Activated naive CD8-positive, alpha-beta T cell treated with anti-CD3 and anti-CD28 coated beads, Interleukin-2, amount 10 ng/mL, durations not matched to agents 7 days and 5 days (primary cell): ENCODE data around the gene CHMP4B. TPM values are rescaled to one million over a fixed set of nuclear protein-coding genes. Genes with fewer than 3 reads are reported as not detected.

Experiments used
- ATAC-seq: fragments of 150-1000 bp; cut with Tn5 transposase; one replicate; pipeline ENCODE4 v1.10.0; 2021; ENCODE audit warnings: low read depth, moderate library complexity
- POLR2A ChIA-PET: fragments of 350-600 bp; sonication (Branson Sonifier 250); formaldehyde crosslinking; loops from one replicate; lab custom pipeline; 2021; ENCODE audit warnings: antibody characterized with exemption; lab: Charles Lee
- DNase-seq: peaks from one replicate; pipeline ENCODE4 v3.0.0; 2021
- H3K27ac Mint-ChIP-seq: one replicate; pipeline ENCODE4 v1.8.0; 2022; ENCODE audit warnings: mild to moderate bottlenecking, mixed read lengths
- H3K27me3 Mint-ChIP-seq: one replicate; pipeline ENCODE4 v1.8.0; 2022; ENCODE audit warnings: mild to moderate bottlenecking, moderate library complexity, mixed read lengths
- H3K36me3 Mint-ChIP-seq: one replicate; pipeline ENCODE4 v1.8.0; 2021; ENCODE audit warnings: mild to moderate bottlenecking, mixed read lengths
- H3K4me1 Mint-ChIP-seq: one replicate; pipeline ENCODE4 v1.8.0; 2021; ENCODE audit warnings: mixed read lengths
- H3K4me3 Mint-ChIP-seq: one replicate; pipeline ENCODE4 v1.8.0; 2022; ENCODE audit warnings: mild to moderate bottlenecking, moderate library complexity, mixed read lengths
- H3K9me3 Mint-ChIP-seq: one replicate; pipeline ENCODE4 v1.8.0; 2021; ENCODE audit warnings: mixed read lengths
- total RNA-seq, 2 experiments: library from RNA; stranded (reverse); gene quantifications; one replicate each; pipeline ENCODE4 v1.2.3, GENCODE V29; 2021

The CHMP4B gene
- total RNA-seq, 2 experiments from 2014 or later = 75.7 to 82.8 TPM

DNA sequence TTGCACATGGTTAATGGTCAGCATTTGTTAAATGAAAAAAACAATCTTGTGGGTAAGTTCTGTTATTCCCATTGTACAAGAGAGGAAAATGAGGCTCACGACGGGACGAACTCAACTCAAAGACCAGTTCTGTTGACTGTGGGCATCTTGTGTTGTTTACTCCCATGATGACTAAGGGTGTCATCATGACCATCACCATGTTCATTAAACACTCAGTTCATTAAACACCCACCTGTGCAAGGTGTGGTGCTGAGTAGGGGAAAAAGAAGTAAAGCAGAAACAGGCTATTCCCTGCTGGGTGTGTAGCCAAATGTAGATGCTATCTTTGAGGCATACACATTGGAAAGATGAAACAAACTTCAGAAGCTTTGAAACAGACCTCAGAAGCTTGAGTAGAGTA, 4.5 kb downstream of the CHMP4B start:
- DNase-seq (no peak), ATAC-seq (no peak)
- Mint-ChIP-seq H3K27ac (no peak overlapping the region), H3K9me3 (no peaks in the 10 kb centered on the region), H3K27me3 (no peaks in the 10 kb centered on the region), H3K4me3 (no peak overlapping the region), H3K4me1 (peaks cover 45% of the 10 kb centered on the region), H3K36me3 (peaks cover 31% of the 10 kb centered on the region)
- POLR2A ChIA-PET = no interaction called here

DNA sequence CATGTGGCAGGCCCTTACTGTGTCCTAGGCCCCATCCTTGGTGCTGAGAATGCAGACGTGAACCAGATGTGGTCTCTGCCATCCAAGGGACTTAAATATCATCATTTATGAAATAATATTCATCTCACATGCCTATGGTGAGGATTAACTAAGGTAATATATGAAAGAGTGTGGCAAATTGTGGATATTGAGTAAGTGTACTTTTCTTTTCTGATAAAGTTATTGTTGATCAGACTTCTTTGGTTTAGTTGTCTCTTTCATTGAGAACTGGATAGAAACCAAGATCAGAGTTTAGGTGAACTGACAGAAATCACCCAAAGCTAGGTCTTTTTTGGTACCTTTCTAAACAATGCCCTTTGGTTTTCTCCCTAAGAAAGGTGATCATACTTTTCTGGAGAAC, 5.0 kb downstream of the CHMP4B start:
- H3K4me3 Mint-ChIP-seq = no peak overlapping the region
- H3K36me3 Mint-ChIP-seq = peaks cover 31% of the 10 kb centered on the region
- H3K4me1 Mint-ChIP-seq = peaks cover 44% of the 10 kb centered on the region
- no peak for ATAC-seq
- POLR2A ChIA-PET = no interaction called here
- no peak overlapping the region for H3K27ac Mint-ChIP-seq
- H3K9me3 Mint-ChIP-seq = no peaks in the 10 kb centered on the region
- H3K27me3 Mint-ChIP-seq = no peaks in the 10 kb centered on the region
- no peak for DNase-seq

DNA sequence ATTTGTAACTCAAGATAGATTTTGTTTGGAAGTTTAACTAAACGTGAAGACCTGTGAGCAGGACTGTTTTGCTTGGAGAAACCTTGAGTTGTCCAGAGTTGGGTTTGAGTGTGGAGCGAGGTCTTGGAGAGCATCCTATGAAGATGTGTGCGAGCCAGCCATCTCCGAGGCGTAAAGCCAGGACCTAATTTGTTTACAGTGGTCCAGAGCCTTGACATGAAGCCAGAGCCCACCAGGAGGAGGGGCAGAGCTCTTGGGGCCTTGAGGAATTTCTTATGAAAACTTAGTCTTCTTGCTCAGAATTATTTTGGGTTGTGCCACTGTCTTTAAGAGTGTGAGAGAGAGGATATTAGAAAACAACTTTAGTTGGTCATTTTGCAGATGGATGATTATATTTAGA, 6.3 kb downstream of the CHMP4B start:
- DNase-seq = no peak
- Mint-ChIP-seq H3K9me3 (no peaks in the 10 kb centered on the region), H3K36me3 (peaks cover 26% of the 10 kb centered on the region), H3K4me1 (peaks cover 42% of the 10 kb centered on the region), H3K4me3 (no peak overlapping the region), H3K27me3 (no peaks in the 10 kb centered on the region), H3K27ac (no peak overlapping the region)
- ATAC-seq = no peak
- POLR2A ChIA-PET = no interaction called here

DNA sequence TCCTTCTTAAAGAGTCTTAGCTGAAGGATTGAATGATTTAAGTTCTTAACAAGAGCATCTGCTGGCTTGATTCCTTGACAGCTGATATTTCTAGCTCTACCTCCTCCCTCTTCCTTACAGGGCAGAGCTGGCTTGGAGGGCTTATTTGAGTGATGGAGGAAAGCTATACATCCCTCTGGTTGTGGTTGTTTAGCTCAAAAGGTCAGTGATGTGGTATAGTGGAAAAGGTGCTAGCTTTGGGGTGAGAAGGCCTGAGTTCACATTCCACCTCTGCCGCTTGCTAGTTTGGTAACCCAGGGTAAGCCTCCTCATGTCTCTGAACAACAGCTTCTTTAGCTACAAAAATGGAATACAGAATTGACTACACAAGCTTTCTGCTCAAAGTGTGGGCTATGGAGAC, 8.3 kb downstream of the CHMP4B start:
- H3K4me3 Mint-ChIP-seq = no peak overlapping the region
- DNase-seq (no peak), ATAC-seq (no peak)
- H3K27me3 Mint-ChIP-seq = no peaks in the 10 kb centered on the region
- no peak overlapping the region for H3K27ac Mint-ChIP-seq
- POLR2A ChIA-PET = no interaction called here
- peaks cover 28% of the 10 kb centered on the region for H3K4me1 Mint-ChIP-seq
- no peaks in the 10 kb centered on the region for H3K9me3 Mint-ChIP-seq
- H3K36me3 Mint-ChIP-seq = peaks cover 20% of the 10 kb centered on the region

DNA sequence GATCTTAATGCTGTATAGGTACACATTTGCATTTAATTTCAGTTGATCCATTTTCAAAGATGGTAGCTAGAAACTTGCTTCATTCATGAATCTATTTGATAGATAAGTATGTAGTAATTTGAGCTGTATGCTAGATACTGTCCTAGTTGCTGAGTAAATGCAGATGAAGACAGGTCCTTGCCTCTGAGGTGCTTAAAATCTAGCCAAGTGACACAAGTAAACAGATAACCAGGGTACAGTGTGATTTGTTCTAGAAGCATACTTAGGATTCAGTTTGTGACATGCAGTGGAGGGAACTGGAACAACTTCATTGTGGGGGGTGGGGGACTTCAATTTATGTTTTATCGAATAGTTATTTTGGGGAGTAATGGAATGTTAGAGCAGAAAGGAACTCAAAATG, 9.2 kb downstream of the CHMP4B start:
- Mint-ChIP-seq H3K4me3 (no peak overlapping the region), H3K27me3 (no peaks in the 10 kb centered on the region), H3K27ac (no peak overlapping the region), H3K4me1 (peaks cover 26% of the 10 kb centered on the region), H3K9me3 (no peaks in the 10 kb centered on the region), H3K36me3 (peaks cover 16% of the 10 kb centered on the region)
- no peak for ATAC-seq
- POLR2A ChIA-PET = interaction anchor here (0.5 to 0.7 kb wide), 2 partner anchors 11 to 38 kb away, joined by 3 to 6 read pairs; no protein-coding TSS in a partner anchor
- DNase-seq = no peak

DNA sequence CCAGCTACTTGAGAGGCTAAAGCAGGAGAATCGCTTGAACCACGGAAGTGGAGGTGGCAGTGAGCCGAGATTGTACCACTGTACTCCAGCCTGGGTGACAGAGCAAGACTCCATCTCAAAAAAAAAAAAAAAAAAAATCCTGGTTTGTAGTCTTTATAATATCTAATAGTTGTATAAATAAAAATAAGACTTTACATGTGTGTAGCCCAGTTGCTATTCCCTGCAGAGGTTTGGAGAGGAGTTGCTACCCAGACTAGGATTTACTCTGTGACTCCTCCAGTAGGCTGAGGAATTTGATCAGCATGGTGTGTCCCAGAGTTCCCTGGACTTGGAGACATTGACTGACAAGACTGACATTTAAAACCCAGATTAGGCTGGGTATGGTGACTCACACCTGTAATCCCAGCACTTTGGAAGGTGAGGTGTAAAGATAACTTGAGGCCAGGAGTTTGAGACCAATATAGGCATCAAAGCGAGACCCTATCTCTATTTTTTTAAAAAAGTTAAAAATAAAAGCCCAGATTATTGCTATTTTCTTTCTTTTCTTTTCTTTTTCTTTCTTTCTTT, 10.2 kb downstream of the CHMP4B start:
- no peak overlapping the region for H3K27ac Mint-ChIP-seq
- H3K4me1 Mint-ChIP-seq = peaks cover 31% of the 10 kb centered on the region
- peaks cover 14% of the 10 kb centered on the region for H3K36me3 Mint-ChIP-seq
- POLR2A ChIA-PET = no interaction called here
- no peaks in the 10 kb centered on the region for H3K9me3 Mint-ChIP-seq
- DNase-seq (no peak), ATAC-seq (no peak)
- H3K4me3 Mint-ChIP-seq = no peak overlapping the region
- H3K27me3 Mint-ChIP-seq = no peaks in the 10 kb centered on the region

DNA sequence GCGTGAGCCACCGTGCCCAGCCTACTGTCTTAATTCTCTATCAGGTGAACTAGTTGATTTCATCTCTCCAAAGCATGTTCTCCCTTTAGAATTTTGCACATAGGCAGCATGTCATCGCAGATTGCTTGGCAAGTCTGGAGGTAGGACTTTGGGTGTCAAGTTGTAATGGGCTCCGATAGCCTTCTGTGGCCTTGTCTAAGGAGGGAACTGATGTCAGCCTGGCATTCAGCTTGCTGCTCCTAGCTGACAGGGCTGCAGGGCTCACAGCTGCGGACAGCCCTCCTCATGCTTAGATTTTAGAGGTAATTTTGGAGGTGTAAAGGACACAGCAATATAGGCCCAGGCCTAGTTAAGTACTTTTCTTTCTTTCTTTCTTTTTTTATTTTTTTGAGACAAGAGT, 11.3 kb downstream of the CHMP4B start:
- POLR2A ChIA-PET = interaction anchor here (0.6 kb wide), 1 partner anchor 113 kb away, joined by 3 read pairs; no protein-coding TSS in a partner anchor
- Mint-ChIP-seq H3K27ac (no peak overlapping the region), H3K36me3 (peaks cover 14% of the 10 kb centered on the region), H3K4me3 (no peak overlapping the region), H3K27me3 (no peaks in the 10 kb centered on the region), H3K9me3 (no peaks in the 10 kb centered on the region), H3K4me1 (peaks cover 35% of the 10 kb centered on the region)
- ATAC-seq (no peak), DNase-seq (no peak)

DNA sequence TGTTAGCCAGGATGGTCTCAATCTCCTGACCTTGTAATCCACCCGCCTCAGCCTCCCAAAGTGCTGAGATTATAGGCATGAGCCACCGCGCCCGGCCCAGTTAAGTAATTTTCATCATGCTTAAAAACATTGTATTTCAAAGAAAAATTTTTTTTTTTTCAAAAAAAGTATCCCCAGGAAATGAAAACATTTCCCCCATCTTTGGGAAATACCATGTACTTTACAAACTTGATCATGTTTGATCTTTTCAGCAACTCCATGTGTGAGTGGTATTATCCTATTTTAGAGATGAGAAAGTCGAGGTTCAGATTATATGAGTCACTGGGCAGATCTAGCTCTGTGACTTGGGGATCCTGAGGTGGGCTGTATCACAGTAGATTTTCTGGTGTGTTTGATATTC, 11.8 kb downstream of the CHMP4B start:
- peaks cover 34% of the 10 kb centered on the region for H3K4me1 Mint-ChIP-seq
- H3K27me3 Mint-ChIP-seq = no peaks in the 10 kb centered on the region
- no peak for ATAC-seq
- H3K9me3 Mint-ChIP-seq = no peaks in the 10 kb centered on the region
- H3K36me3 Mint-ChIP-seq = peaks cover 14% of the 10 kb centered on the region
- DNase-seq = no peak
- no peak overlapping the region for H3K27ac Mint-ChIP-seq
- no peak overlapping the region for H3K4me3 Mint-ChIP-seq
- POLR2A ChIA-PET = no interaction called here

DNA sequence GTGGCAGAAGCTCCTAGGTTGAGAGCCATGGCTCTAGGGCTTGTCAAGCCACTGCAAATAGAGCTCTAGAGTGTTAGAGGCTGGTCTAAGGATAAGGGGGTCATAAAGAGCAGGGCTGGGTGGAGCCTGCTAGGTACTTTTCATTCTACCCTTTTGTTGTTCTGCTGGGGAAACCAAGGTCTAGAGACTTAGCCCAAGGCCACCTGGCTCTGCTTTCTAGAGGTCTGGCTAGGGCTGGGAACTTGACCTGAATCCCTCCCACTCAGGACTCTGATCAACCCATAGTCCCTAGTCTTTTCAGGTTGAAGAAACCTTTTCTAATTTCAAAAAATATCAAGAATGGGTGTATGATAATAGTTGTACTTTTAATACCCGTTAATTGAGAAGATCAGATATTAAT, 13.7 kb downstream of the CHMP4B start:
- DNase-seq = no peak
- Mint-ChIP-seq H3K9me3 (no peaks in the 10 kb centered on the region), H3K4me3 (no peak overlapping the region), H3K27ac (no peak overlapping the region), H3K27me3 (no peaks in the 10 kb centered on the region), H3K4me1 (peaks cover 35% of the 10 kb centered on the region), H3K36me3 (peaks cover 12% of the 10 kb centered on the region)
- ATAC-seq = no peak
- POLR2A ChIA-PET = interaction anchor here (0.9 kb wide), 2 partner anchors 13 to 28 kb away, joined by 3 to 4 read pairs; no protein-coding TSS in a partner anchor

DNA sequence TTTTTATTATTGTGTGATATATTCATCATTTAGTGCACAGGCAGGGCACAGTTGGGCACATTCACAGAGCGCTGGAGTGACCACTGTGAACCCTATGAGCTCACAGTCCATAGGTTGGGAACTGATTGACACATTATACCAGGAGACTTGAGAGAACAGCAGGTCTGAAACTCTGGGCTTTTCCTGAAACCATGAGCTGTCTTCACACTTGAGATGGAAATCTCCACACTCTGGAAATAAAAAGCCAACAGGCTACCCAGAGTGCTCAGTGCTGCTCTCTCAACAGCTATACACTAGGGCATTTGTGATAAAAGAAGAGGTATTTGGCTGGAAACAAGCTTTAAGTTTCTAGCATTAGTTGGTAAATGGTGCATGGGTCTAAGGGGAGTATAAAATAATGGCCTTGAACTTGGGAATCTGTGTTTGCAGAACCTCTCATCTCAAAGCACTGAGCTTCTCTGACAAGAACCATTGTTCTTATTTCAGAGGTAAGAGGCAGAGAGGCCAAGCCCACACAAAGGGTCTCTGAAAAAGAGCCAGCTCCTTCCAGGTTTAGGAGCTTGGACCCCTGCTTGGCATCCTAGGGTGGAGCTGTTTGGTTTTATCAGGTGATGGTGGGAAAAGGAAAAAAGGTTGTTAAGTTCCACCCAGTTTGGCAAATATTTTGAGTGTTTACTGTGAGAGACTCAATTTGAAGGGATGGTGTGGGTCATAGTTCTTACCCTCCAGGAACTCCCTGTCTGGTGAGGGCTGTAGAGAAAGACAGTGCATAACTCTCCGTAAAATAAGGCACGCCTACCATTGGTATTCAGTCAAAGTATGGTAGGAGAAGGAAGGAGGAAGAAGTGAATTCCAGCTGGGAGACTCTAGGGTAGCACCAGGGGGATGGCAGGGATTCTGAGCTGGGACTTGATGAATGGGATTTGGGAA, 14.5 kb downstream of the CHMP4B start:
- H3K27ac Mint-ChIP-seq = no peak overlapping the region
- H3K4me3 Mint-ChIP-seq = no peak overlapping the region
- peaks cover 37% of the 10 kb centered on the region for H3K4me1 Mint-ChIP-seq
- peaks cover 15% of the 10 kb centered on the region for H3K36me3 Mint-ChIP-seq
- no peaks in the 10 kb centered on the region for H3K9me3 Mint-ChIP-seq
- ATAC-seq = no peak
- H3K27me3 Mint-ChIP-seq = no peaks in the 10 kb centered on the region
- POLR2A ChIA-PET = interaction anchor here (0.6 to 0.9 kb wide), 3 partner anchors 14 to 539 kb away, joined by 3 to 5 read pairs (median 4); no protein-coding TSS in a partner anchor
- no peak for DNase-seq

DNA sequence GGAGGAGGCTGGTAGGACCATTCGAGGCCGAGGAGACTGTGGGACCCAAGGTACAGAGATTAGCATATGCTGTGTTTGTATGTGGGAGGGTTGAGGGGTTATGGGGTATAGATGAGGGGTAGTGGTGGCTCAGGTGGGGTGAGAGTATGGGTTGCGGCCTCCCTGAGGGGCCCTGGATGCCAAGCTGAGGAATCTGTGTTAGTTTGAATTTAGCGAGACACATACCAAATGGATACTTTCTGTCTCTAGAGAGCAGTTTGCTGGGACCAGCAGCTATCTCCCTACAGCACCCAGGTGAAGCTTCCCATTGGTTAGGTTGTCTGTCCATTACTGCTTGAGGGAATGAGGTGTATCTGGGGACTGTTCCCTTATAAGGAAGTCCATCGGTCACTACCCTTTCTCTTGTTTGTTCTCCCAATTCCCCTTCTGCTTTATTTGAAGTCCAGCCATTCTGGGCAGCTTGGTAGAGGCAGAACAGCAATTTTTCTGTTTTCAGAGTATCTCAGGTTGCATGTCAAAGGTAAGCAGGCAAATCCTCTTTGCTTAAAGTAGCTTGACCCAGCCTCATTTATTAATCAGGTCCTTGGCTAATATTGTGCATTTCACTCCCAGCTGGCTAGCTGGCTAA, 15.2 kb downstream of the CHMP4B start:
- DNase-seq (no peak), ATAC-seq (no peak)
- Mint-ChIP-seq H3K9me3 (no peaks in the 10 kb centered on the region), H3K27ac (no peak overlapping the region), H3K36me3 (peaks cover 15% of the 10 kb centered on the region), H3K4me3 (no peak overlapping the region), H3K4me1 (peaks cover 37% of the 10 kb centered on the region), H3K27me3 (no peaks in the 10 kb centered on the region)
- POLR2A ChIA-PET = interaction anchor here (0.6 to 1.5 kb wide), 2 partner anchors 15 to 538 kb away, joined by 3 to 5 read pairs; partner anchors contain the start of gene CHMP4B

DNA sequence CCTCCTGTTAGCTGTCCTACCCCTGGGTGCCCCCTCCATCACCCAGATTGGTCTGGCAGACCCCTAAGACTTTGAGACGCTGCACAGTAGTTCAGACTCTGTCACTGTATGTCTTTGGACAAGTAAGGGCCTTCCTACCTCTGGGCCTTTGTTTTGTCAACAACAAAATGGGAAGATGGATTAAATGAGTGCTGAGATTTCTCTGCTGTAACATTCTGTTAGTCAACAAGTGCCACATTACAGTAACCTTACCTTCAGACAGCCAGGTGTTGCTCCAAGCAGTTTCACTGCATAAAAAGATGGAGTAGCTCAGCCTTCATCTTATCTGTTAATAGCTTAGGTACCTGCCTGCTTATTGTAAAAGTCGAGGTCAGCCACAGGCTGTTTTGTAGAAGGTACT, 16.0 kb downstream of the CHMP4B start:
- POLR2A ChIA-PET = interaction anchor here (1.5 kb wide), 1 partner anchor 16 kb away, joined by 3 read pairs; the partner anchor contains the start of gene CHMP4B
- Mint-ChIP-seq H3K4me3 (no peak overlapping the region), H3K27me3 (no peaks in the 10 kb centered on the region), H3K27ac (no peak overlapping the region), H3K4me1 (peaks cover 37% of the 10 kb centered on the region), H3K9me3 (no peaks in the 10 kb centered on the region), H3K36me3 (peaks cover 22% of the 10 kb centered on the region)
- DNase-seq (no peak), ATAC-seq (no peak)

DNA sequence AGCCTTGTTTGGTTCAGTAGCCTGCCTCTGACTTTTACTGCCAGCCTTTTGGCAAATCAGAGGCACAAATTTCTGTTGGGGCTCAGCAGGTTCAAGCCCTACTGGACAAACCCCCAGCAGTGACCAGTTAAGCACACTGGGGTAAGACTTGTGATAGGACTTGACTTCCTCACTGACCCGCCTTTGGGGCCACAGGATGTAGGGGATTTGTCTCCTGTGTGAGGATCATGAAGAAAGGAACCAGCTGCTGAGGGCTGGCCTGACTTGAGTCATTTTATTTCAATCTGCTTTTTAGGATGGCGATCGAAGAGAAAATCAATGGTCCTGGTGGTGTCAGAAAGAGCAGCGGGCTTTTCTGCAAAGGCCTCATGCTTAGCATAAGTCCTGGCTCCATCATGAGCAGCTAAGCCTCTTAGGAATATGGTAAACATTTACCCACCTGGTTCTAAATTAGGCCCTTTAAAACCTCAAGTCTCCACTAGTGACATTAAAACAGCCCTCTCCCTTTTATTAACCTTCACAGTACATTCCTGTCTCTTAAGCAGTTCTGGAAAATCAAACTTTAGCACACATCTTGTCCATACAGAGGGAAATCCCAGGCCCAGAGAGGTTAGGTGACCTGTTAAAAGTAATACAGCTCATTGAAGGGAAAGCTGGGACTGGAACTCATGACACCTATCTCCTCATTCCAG, 16.6 kb downstream of the CHMP4B start:
- peaks cover 37% of the 10 kb centered on the region for H3K4me1 Mint-ChIP-seq
- H3K27me3 Mint-ChIP-seq = no peaks in the 10 kb centered on the region
- POLR2A ChIA-PET = interaction anchor here (1.5 kb wide), 1 partner anchor 16 kb away, joined by 3 read pairs; the partner anchor contains the start of gene CHMP4B
- no peak overlapping the region for H3K27ac Mint-ChIP-seq
- H3K36me3 Mint-ChIP-seq = peaks cover 23% of the 10 kb centered on the region
- DNase-seq = no peak
- no peak for ATAC-seq
- H3K4me3 Mint-ChIP-seq = peak overlapping the region; percentile 4
- no peaks in the 10 kb centered on the region for H3K9me3 Mint-ChIP-seq
